Measurements from ENCODE around the gene LRCOL1.

The LRCOL1 gene

GRCh38 chr12:132586929-132587328 lies 23.5 kb downstream of the LRCOL1 start:
- TF ChIP-seq CTCF (conservative IDR thresholded peaks at IDR 0.05; ENCODE audit: low read length) (no peak), EZH2phosphoT487 (IDR thresholded peaks at IDR 0.05; ENCODE audit: borderline replicate concordance) (no peak)
- Histone ChIP-seq H3F3A (ENCODE audit: low read depth) (no peaks in the 10 kb centered on the region), H2AFZ (ENCODE audit: low read length) (no peak overlapping the region), H3K9ac (ENCODE audit: low read depth, low read length, poor library complexity, severe bottlenecking) (no peak overlapping the region), H3K4me2 (ENCODE audit: low read depth, low read length, poor library complexity, severe bottlenecking) (no peak overlapping the region), H3K79me2 (ENCODE audit: insufficient read depth, low read length) (no peaks in the 10 kb centered on the region), H3K4me1 (ENCODE audit: insufficient read depth, low read length, poor library complexity, severe bottlenecking) (no peaks in the 10 kb centered on the region), H3K9me3 (ENCODE audit: insufficient read depth, low read depth, low read length) (no peaks in the 10 kb centered on the region), H3K4me3 (ENCODE audit: low read length, poor library complexity, severe bottlenecking) (no peak overlapping the region), H3K36me3 (ENCODE audit: insufficient read depth, low read length) (no peaks in the 10 kb centered on the region), H4K20me1 (ENCODE audit: insufficient read depth, low read length, poor library complexity, severe bottlenecking) (peaks cover 3% of the 10 kb centered on the region), H3K27me3 (ENCODE audit: insufficient read depth, low read length, poor library complexity, severe bottlenecking) (no peaks in the 10 kb centered on the region), H3K9me2 (replicated peaks; ENCODE audit: low read depth, low read length) (no peaks in the 10 kb centered on the region)

GRCh38 chr12:132585177-132585576 lies 25.2 kb downstream of the LRCOL1 start:
- Histone ChIP-seq H3K4me3 (ENCODE audit: low read length, poor library complexity, severe bottlenecking) (no peak overlapping the region), H3K9me3 (ENCODE audit: insufficient read depth, low read depth, low read length) (no peaks in the 10 kb centered on the region), H3F3A (ENCODE audit: low read depth) (no peaks in the 10 kb centered on the region), H3K36me3 (ENCODE audit: insufficient read depth, low read length) (peaks cover 13% of the 10 kb centered on the region; the same call in 1 of the 2 replicates), H3K79me2 (ENCODE audit: insufficient read depth, low read length) (no peaks in the 10 kb centered on the region), H4K20me1 (ENCODE audit: insufficient read depth, low read length, poor library complexity, severe bottlenecking) (peaks cover 3% of the 10 kb centered on the region), H2AFZ (ENCODE audit: low read length) (no peak overlapping the region), H3K9ac (ENCODE audit: low read depth, low read length, poor library complexity, severe bottlenecking) (no peak overlapping the region), H3K4me1 (ENCODE audit: insufficient read depth, low read length, poor library complexity, severe bottlenecking) (no peaks in the 10 kb centered on the region), H3K27me3 (ENCODE audit: insufficient read depth, low read length, poor library complexity, severe bottlenecking) (no peaks in the 10 kb centered on the region), H3K9me2 (replicated peaks; ENCODE audit: low read depth, low read length) (no peaks in the 10 kb centered on the region), H3K4me2 (ENCODE audit: low read depth, low read length, poor library complexity, severe bottlenecking) (no peak overlapping the region)
- TF ChIP-seq CTCF (conservative IDR thresholded peaks at IDR 0.05; ENCODE audit: low read length): no peak

GRCh38 chr12:132584429-132584828 lies 26.0 kb downstream of the LRCOL1 start:
- H3K4me2 ChIP-seq (ENCODE audit: low read depth, low read length, poor library complexity, severe bottlenecking): no peak overlapping the region

More at GRCh38 chr12:132584429-132584828, 26.0 kb downstream of the LRCOL1 start:
- H3K9me3 ChIP-seq (ENCODE audit: insufficient read depth, low read depth, low read length): no peaks in the 10 kb centered on the region
- TF ChIP-seq CTCF (conservative IDR thresholded peaks at IDR 0.05; ENCODE audit: low read length) (no peak), EZH2phosphoT487 (IDR thresholded peaks at IDR 0.05; ENCODE audit: borderline replicate concordance) (no peak)
- H4K20me1 ChIP-seq (ENCODE audit: insufficient read depth, low read length, poor library complexity, severe bottlenecking): peaks cover 3% of the 10 kb centered on the region
- peaks cover 13% of the 10 kb centered on the region; the same call in 1 of the 2 replicates for H3K36me3 ChIP-seq (ENCODE audit: insufficient read depth, low read length)
- no peaks in the 10 kb centered on the region for H3K79me2 ChIP-seq (ENCODE audit: insufficient read depth, low read length)
- no peak overlapping the region for H3K9ac ChIP-seq (ENCODE audit: low read depth, low read length, poor library complexity, severe bottlenecking)
- H3K4me3 ChIP-seq (ENCODE audit: low read length, poor library complexity, severe bottlenecking): no peak overlapping the region
- no peaks in the 10 kb centered on the region for H3F3A ChIP-seq (ENCODE audit: low read depth)
- no peaks in the 10 kb centered on the region for H3K4me1 ChIP-seq (ENCODE audit: insufficient read depth, low read length, poor library complexity, severe bottlenecking)
- H2AFZ ChIP-seq (ENCODE audit: low read length): no peak overlapping the region
- H3K9me2 ChIP-seq (replicated peaks; ENCODE audit: low read depth, low read length): no peaks in the 10 kb centered on the region
- no peaks in the 10 kb centered on the region for H3K27me3 ChIP-seq (ENCODE audit: insufficient read depth, low read length, poor library complexity, severe bottlenecking)
